Neural progenitor cell (in vitro differentiated cells): ENCODE data around the gene ADCY3. TPM values are rescaled to one million over a fixed set of nuclear protein-coding genes. Genes with fewer than 3 reads are reported as not detected.

Experiments used
- DNase-seq: peaks from one replicate; pipeline ENCODE4 v3.0.0-alpha.2; 2016; ENCODE audit warnings: low spot score
- H2AFZ ChIP-seq: fragments of 200-600 bp; sonication (generic); replicated peaks from 2 replicates; pipeline ENCODE4 v1.6.1; 2016; ENCODE audit warnings: antibody characterized with exemption
- H3F3A ChIP-seq: fragments of 200-600 bp; sonication (generic); 2 replicates; pipeline ENCODE4 v1.6.1; 2016; ENCODE audit warnings: antibody characterized with exemption, low read depth
- H3K27ac ChIP-seq: fragments of 200-600 bp; sonication (generic); 2 replicates; pipeline ENCODE4 v1.5.1; 2016; ENCODE audit warnings: mild to moderate bottlenecking
- H3K27me3 ChIP-seq: fragments of 200-600 bp; sonication (generic); 2 replicates; pipeline ENCODE4 v1.6.1; 2016; ENCODE audit warnings: mild to moderate bottlenecking, moderate library complexity
- H3K36me3 ChIP-seq: fragments of 200-600 bp; sonication (generic); 2 replicates; pipeline ENCODE4 v1.5.1; 2016
- H3K4me1 ChIP-seq: fragments of 200-600 bp; sonication (generic); 2 replicates; pipeline ENCODE4 v1.6.1; 2016; ENCODE audit warnings: mixed run types
- H3K4me2 ChIP-seq: fragments of 200-600 bp; sonication (generic); 2 replicates; pipeline ENCODE4 v1.6.1; 2016
- H3K4me3 ChIP-seq: fragments of 200-600 bp; sonication (generic); 2 replicates; pipeline ENCODE4 v1.5.1; 2016
- H3K79me2 ChIP-seq: fragments of 200-600 bp; sonication (generic); 2 replicates; pipeline ENCODE4 v1.6.1; 2016; ENCODE audit warnings: low read depth
- H3K9ac ChIP-seq: fragments of 200-600 bp; sonication (generic); 2 replicates; pipeline ENCODE4 v1.6.1; 2016
- H3K9me3 ChIP-seq: fragments of 200-600 bp; sonication (generic); 2 replicates; pipeline ENCODE4 v1.5.1; 2016; ENCODE audit warnings: low read depth
- H4K20me1 ChIP-seq: fragments of 200-600 bp; sonication (generic); 2 replicates; pipeline ENCODE4 v1.6.1; 2016; ENCODE audit warnings: low read depth
- H3K27ac Mint-ChIP-seq: 3 replicates; pipeline ENCODE4 v1.8.0; 2021; ENCODE audit warnings: mixed read lengths
- H3K27me3 Mint-ChIP-seq: 2 replicates; pipeline ENCODE4 v1.8.0; 2022; ENCODE audit warnings: low read depth, mild to moderate bottlenecking, inconsistent platforms, moderate library complexity, mixed read lengths; ENCODE audit not compliant: insufficient read depth
- H3K36me3 Mint-ChIP-seq: 3 replicates; pipeline ENCODE4 v1.8.0; 2021; ENCODE audit warnings: mixed read lengths
- H3K4me1 Mint-ChIP-seq: 3 replicates; pipeline ENCODE4 v1.8.0; 2021; ENCODE audit warnings: mixed read lengths
- H3K4me3 Mint-ChIP-seq: 3 replicates; pipeline ENCODE4 v1.8.0; 2021; ENCODE audit warnings: mild to moderate bottlenecking, moderate library complexity, mixed read lengths
- H3K9me3 Mint-ChIP-seq: 3 replicates; pipeline ENCODE4 v1.8.0; 2020; ENCODE audit warnings: mixed read lengths
- EZH2 ChIP-seq: fragments of 200-600 bp; sonication (generic); IDR thresholded peaks from 2 replicates; pipeline ENCODE4 v1.6.1; 2017; ENCODE audit warnings: antibody characterized with exemption, mild to moderate bottlenecking, moderate library complexity
- EZH2phosphoT487 ChIP-seq: fragments of 200-600 bp; sonication (generic); IDR thresholded peaks from 2 replicates; pipeline ENCODE4 v1.6.1; 2017; ENCODE audit warnings: antibody characterized with exemption
- total RNA-seq: library from RNA; depleted of rRNA; stranded (reverse); fragments of >200 nt; gene quantifications from 2 replicates; pipeline ENCODE4 v1.2.3, GENCODE V29; 2015; ENCODE audit warnings: low replicate concordance
- TF ChIP-seq, protein P1 (sequence below): fragments of 200-600 bp; sonication (generic); IDR thresholded peaks from 2 replicates; pipeline ENCODE4 v1.5.1; 2017; ENCODE audit warnings: antibody characterized with exemption, mild to moderate bottlenecking

ADCY3 gene
- total RNA-seq, 1 donor from 2014 or later, result 25.3 TPM

GRCh38 chr2:24845691-24846090 lies 74.3 kb downstream of the ADCY3 start:
- Histone ChIP-seq H3K36me3 (no peaks in the 10 kb centered on the region), H3K27me3 (no peaks in the 10 kb centered on the region), H3K4me1 (no peaks in the 10 kb centered on the region), H3K4me2 (no peak overlapping the region), H3K27ac (no peak overlapping the region), H4K20me1 (no peaks in the 10 kb centered on the region), H3K4me3 (no peak overlapping the region), H3F3A (no peaks in the 10 kb centered on the region), H3K9ac (no peak overlapping the region), H3K9me3 (no peaks in the 10 kb centered on the region), H3K79me2 (no peaks in the 10 kb centered on the region), H2AFZ (no peak overlapping the region)
- no peak overlapping the region for H3K4me3 Mint-ChIP-seq
- peaks cover 17% of the 10 kb centered on the region for H3K9me3 Mint-ChIP-seq
- H3K27me3 Mint-ChIP-seq, result peaks cover 10% of the 10 kb centered on the region
- H3K36me3 Mint-ChIP-seq, result peaks cover 19% of the 10 kb centered on the region
- H3K4me1 Mint-ChIP-seq, result peaks cover 4% of the 10 kb centered on the region
- DNase-seq, result no peak
- no peak for TF ChIP-seq EZH2
- TF ChIP-seq, protein P1, sequence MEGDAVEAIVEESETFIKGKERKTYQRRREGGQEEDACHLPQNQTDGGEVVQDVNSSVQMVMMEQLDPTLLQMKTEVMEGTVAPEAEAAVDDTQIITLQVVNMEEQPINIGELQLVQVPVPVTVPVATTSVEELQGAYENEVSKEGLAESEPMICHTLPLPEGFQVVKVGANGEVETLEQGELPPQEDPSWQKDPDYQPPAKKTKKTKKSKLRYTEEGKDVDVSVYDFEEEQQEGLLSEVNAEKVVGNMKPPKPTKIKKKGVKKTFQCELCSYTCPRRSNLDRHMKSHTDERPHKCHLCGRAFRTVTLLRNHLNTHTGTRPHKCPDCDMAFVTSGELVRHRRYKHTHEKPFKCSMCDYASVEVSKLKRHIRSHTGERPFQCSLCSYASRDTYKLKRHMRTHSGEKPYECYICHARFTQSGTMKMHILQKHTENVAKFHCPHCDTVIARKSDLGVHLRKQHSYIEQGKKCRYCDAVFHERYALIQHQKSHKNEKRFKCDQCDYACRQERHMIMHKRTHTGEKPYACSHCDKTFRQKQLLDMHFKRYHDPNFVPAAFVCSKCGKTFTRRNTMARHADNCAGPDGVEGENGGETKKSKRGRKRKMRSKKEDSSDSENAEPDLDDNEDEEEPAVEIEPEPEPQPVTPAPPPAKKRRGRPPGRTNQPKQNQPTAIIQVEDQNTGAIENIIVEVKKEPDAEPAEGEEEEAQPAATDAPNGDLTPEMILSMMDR, result no peak
- no peak for TF ChIP-seq EZH2phosphoT487
- H3K27ac Mint-ChIP-seq, result no peak overlapping the region

DNA sequence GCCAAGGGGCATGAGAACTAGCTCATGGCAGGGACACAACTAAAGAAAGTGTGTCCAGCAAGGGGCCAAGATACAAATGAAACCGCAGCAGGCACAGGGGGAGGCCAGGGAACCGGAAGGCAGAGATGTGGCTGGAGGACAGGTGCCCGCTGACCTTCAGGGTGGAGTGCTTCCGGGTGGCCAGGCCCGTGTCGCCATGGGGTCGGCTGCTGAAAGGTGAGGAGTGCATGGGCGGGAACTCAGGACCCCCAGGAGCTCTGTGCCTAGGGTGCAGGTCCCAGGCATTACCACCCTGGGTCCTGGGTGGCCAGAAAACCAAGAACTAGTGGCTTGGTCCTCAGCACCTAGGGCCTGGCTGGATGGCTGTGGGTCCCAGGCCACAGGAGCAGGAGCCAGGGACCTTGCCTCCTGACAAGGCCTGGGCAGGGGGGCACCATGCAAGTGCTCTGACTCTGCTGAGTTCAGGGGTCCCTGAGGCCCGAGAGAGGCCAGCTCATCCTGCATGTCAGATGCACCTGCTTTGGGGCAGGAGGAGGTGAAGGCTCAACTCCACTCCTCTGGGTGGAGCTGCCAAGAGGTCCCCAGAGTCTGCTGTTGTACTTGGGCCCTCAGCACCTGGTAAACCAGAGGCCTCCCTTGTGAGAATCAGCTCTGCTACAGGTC lies 75.9 kb downstream of the ADCY3 start:
- Mint-ChIP-seq H3K27ac (no peak overlapping the region), H3K4me1 (peaks cover 7% of the 10 kb centered on the region), H3K9me3 (peaks cover 17% of the 10 kb centered on the region), H3K4me3 (no peak overlapping the region), H3K27me3 (peaks cover 10% of the 10 kb centered on the region), H3K36me3 (peaks cover 13% of the 10 kb centered on the region)
- H4K20me1 ChIP-seq, result no peaks in the 10 kb centered on the region
- no peak for TF ChIP-seq EZH2
- no peak overlapping the region for H3K4me2 ChIP-seq
- no peaks in the 10 kb centered on the region for H3K36me3 ChIP-seq
- no peaks in the 10 kb centered on the region for H3K27me3 ChIP-seq
- H2AFZ ChIP-seq, result no peak overlapping the region
- no peaks in the 10 kb centered on the region for H3K4me1 ChIP-seq
- DNase-seq, result no peak
- no peak overlapping the region for H3K9ac ChIP-seq
- H3K79me2 ChIP-seq, result no peaks in the 10 kb centered on the region
- H3K4me3 ChIP-seq, result no peak overlapping the region
- H3K27ac ChIP-seq, result no peak overlapping the region
- no peaks in the 10 kb centered on the region for H3K9me3 ChIP-seq
- H3F3A ChIP-seq, result no peaks in the 10 kb centered on the region

- no peaks in the 10 kb centered on the region for H3K9me3 ChIP-seq
- TF ChIP-seq EZH2 (no peak), EZH2phosphoT487 (no peak)
- TF ChIP-seq, protein P1, result no peak
- H3K27me3 Mint-ChIP-seq, result peaks cover 10% of the 10 kb centered on the region
- H3K36me3 Mint-ChIP-seq, result peaks cover 13% of the 10 kb centered on the region
- H2AFZ ChIP-seq, result no peak overlapping the region
- DNase-seq, result no peak
- H3K4me3 Mint-ChIP-seq, result no peak overlapping the region
- no peaks in the 10 kb centered on the region for H4K20me1 ChIP-seq
- no peaks in the 10 kb centered on the region for H3K4me1 ChIP-seq
- H3K79me2 ChIP-seq, result no peaks in the 10 kb centered on the region
- H3K27ac Mint-ChIP-seq, result no peak overlapping the region
- no peaks in the 10 kb centered on the region for H3F3A ChIP-seq
- H3K36me3 ChIP-seq, result no peaks in the 10 kb centered on the region
- H3K4me2 ChIP-seq, result no peak overlapping the region
- peaks cover 7% of the 10 kb centered on the region for H3K4me1 Mint-ChIP-seq
- H3K9ac ChIP-seq, result no peak overlapping the region
- peaks cover 17% of the 10 kb centered on the region for H3K9me3 Mint-ChIP-seq
- H3K4me3 ChIP-seq, result no peak overlapping the region
- no peak overlapping the region for H3K27ac ChIP-seq
- no peaks in the 10 kb centered on the region for H3K27me3 ChIP-seq
These were observed 76.6 kb downstream of the ADCY3 start for GRCh38 chr2:24843330-24843860.
